Measurements from ENCODE around the gene CTU2.

DNA sequence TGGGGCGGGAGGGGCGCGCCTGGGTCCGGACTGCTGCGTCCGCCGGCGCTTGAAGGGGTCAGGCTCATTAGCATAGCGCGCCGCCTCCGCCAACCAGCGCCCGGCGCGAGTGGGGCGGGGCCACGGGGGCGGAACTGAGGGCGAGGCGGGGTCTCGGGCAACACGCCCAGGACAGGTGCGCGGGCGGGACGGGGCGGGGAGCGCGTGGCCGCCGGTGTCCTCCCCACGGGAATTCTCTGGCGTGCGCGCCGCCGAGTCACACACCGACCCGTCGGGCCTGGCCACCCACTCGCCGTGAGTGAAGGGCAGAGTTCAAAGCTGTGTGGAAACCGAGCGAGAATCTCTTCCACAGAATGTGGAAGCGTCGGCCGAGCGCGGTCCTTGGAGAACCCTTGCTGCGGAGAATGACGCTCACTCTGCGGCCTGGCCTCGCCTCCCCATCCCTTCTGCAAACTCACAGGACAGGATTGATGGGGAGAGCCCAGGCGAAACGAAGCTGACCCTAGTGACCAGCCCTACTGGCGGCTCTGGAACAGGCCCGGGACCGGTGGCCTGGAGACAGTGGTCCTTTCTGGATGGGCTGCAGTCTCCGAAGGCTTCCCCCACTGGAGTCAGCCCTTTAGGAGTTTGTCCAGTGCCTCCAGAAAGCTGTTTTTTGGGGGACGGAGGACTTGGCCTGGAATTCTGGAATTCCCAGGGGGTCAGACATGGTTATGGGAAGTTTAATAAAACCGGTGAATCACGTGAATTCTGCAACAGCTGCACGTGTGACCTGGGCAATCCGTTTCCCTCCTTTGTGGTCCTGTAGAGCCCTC is 19.7 kb upstream of the CTU2 start, which contains the start of gene SNAI3:
- no peak for TF ChIP-seq POLR2A (IDR thresholded peaks at IDR 0.05)
- TF ChIP-seq, protein P1, sequence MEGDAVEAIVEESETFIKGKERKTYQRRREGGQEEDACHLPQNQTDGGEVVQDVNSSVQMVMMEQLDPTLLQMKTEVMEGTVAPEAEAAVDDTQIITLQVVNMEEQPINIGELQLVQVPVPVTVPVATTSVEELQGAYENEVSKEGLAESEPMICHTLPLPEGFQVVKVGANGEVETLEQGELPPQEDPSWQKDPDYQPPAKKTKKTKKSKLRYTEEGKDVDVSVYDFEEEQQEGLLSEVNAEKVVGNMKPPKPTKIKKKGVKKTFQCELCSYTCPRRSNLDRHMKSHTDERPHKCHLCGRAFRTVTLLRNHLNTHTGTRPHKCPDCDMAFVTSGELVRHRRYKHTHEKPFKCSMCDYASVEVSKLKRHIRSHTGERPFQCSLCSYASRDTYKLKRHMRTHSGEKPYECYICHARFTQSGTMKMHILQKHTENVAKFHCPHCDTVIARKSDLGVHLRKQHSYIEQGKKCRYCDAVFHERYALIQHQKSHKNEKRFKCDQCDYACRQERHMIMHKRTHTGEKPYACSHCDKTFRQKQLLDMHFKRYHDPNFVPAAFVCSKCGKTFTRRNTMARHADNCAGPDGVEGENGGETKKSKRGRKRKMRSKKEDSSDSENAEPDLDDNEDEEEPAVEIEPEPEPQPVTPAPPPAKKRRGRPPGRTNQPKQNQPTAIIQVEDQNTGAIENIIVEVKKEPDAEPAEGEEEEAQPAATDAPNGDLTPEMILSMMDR (IDR thresholded peaks at IDR 0.05) = no peak
